ENCODE data around the gene CTPS1.
A peak's percentile ranks its signal among the peaks of the same experiment; 100 is the strongest.

CTPS1 gene

DNA sequence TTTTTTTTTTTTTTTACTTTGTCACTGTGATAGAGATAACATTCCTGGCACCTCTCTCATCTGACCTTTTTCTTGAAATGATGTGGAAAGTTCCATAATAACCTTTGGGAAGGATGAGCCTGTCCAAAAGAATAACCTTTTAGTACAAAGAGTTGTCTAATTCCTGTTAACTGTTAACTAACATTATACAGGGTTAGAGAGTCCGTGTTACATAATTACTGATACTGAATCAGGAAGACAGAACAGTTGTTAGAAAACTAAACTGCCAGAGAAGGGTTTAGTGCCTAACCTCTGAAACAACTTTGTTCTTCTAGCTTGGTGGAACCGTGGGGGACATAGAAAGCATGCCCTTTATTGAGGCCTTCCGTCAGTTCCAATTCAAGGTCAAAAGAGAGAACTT is 8.8 kb downstream of the CTPS1 start:
- DNase-seq: no peak

DNA sequence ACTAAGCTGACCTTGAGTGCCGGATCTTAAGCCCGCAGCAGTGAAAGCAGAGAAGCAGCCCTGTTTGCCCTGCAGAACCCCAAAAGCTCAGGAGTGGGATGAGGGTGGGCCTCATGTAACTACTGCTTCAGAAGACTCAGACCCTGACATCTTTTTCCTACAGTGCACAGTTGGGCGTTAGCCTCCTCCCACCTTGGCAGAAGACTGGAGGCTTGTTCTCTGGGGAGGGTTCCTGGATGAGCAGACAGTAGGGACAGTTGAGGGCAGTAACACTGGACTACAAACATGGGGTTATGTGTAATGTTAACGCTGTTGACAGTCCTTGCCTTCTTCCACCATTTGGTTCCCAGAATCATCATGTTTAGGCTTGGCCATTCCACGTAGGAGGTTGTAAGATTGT is 9.6 kb downstream of the CTPS1 start:
- DNase-seq: no peak

DNA sequence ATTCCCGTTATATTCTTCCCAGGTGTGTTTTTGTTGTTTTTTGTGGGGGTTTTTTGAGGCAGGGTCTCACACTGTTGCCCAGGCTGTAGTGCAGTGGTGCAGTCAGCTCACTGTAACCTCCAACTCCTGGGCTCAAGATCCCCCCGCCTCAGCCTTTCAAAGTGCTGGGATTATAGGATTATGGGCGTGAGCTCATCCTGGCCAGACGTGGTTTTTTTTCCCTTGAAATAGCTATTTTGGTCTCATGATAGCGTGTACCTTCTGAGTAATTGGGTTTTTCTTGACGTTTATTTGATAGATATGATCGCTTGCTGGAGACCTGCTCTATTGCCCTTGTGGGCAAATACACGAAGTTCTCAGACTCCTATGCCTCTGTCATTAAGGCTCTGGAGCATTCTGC is 17.6 kb downstream of the CTPS1 start:
- DNase-seq: no peak

DNA sequence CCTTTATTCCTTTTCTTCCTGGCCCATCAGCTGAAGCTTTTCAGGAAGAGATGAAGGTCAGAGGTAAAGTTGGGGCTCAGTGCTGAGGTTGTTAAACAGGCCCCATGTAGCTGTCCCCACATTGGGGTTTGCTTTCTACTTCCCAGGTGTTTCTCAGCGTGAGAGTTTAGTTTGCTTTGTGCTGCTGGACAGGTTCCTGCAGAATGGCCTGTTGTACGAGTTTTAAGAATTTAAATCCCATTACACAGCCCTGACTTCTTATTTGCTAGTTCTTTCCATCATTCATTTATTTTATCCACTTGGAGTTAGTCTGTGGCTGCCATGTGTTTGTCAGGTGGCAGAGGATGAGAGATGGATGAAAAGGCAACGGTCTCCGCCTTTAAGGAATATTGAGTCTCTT is 19.2 kb downstream of the CTPS1 start:
- DNase-seq: no peak

DNA sequence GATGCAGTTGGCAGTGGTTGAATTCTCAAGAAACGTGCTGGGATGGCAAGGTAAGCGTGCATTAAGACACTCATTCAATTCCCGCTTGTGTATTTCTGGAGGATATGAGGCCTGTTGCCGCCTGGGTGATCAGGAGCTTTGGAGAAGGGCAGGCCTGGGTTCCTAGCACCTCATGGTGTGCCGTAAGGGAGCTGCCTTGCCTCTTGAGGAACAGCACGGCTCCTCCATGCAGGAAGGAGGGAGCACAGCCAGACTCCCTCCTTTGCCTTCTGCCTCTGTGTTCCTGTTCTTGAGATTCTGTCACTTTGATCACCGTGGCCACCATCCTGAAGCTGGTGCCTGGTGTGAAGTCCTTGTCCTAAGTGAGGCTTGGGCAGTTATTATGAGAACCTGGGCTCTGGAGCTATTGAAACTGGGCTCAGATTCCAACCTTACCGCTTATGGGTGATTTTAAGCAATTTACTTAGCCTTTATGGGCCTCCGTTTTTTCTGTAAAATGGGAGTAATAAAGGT is 23.7 kb downstream of the CTPS1 start:
- DNase-seq: no peak

DNA sequence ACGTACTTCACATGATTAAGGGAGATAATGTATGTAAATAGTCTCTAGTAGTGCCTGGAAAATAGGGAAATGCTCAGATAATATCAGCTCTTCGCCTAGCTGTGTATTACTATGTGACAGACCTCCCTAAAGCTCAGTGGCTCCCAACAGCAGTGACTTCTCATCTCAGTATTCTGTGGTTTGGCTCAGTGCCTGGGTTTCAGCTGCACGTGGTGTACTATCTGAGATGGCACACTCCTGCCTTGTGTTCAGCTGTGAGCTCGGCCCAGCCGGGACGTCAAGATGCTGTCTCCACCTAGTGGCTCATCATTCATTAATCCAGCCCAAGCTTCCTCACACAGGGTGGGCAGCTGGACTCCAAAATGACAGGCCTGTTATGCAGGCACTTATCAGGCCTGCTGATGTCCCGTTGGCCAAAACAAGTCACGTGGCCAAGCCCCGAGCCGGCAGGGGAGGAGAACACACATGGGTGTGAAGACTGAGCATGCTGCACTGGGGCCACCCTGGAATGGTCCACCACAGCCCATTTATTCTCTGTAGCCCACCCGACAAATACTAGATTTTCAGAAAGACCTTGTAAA is 24.2 kb downstream of the CTPS1 start:
- DNase-seq: peak in 55 of 56 donors; percentile 13 to 93 (median 73)

DNA sequence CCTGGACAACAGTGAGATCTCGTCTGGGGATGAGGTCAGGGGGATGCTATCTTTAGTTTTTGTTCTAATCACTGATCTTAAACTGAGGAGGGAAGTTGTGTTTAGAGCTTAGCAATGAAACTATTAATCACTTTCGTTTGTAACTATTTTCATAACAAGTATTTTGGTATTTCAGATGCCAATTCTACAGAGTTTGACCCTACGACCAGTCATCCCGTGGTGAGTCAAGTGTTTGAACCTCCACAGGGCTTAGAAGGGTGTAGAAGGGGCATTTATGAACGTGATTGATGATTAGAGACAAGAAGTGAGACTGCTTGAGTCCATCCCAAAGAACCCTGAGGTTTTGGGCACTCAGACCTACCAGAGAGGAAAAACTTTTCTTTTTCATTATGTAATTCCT is 26.4 kb downstream of the CTPS1 start:
- no peak for DNase-seq

DNA sequence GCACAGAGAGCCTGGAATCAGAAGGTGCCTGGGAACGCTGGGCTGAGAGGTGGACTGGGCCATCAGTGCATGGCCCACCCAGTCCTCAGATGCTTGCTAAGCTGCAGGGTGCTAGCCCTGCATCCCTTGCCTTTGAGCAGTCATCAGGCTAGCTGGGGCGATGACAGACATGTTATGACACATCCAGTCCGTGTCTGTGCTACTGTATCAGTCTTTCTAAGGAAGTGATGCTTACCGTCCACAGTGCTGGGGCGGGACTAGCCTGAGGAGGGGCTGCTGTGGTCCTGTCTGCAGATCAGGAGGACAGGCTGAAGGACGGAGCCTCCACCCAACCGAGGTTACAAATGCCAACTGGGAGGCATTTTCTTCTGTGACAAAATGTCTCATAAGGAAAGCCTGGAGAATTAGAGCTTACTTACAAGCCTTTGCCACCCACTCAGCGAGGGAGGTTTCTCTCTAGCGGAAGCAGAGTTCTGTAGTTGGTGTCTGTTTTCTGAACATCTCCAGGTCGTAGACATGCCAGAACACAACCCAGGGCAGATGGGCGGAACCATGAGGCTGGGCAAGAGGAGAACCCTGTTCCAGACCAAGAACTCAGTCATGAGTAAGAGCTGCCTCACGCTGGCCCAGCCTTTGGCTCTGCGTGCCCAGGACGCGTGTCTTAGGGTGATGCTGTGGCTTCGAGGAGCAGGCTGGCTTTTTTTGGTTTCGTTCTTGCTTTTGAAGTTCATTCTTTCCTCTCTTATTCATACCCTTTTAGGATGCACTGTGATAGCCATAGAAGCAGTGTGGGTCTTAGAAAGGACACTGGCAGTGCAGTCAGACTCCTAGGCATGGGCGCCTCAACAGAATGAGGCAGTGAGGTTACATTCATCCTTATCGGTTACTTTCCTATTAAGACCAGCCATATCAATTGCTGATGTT is 27.7 kb downstream of the CTPS1 start:
- peak in 18 of 56 donors; percentile 11 to 71 (median 24) for DNase-seq

DNA sequence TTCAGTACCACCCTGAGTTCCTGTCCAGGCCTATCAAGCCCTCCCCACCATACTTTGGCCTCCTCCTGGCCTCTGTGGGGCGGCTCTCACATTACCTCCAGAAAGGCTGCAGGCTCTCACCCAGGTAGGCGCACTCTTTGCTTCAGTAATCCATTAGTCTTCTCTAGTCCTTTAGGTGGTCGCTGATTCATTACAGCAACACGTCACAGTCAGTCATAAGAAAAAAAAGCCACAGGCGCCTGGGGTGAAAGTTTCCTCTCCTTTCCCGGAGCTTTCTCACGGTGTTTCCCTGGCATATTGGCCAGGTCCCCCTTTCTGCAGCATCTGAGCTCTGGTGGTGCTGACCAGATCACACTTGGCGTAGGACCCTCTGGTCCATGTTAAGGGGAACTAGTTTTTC is 30.0 kb downstream of the CTPS1 start:
- no peak for DNase-seq

DNA sequence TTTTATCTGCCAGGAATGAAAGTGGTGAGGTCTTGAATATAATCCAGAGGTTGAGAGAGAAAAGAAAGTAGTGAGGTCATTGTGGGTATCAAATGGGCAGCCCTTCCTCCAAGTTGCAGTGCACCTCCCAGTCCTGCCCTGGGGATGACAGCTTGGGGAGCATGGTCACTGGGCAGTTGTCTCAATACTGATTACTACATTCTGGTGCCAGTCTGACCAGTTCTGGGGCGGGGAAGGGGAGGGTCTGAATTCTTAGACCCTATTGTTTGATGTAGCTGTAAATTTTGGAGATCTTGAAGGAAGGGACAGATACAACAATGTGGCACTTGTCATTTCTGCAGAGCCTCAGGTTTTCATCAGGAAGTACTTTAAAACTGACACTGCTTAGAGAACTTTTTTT is 30.8 kb downstream of the CTPS1 start:
- DNase-seq: no peak

DNA sequence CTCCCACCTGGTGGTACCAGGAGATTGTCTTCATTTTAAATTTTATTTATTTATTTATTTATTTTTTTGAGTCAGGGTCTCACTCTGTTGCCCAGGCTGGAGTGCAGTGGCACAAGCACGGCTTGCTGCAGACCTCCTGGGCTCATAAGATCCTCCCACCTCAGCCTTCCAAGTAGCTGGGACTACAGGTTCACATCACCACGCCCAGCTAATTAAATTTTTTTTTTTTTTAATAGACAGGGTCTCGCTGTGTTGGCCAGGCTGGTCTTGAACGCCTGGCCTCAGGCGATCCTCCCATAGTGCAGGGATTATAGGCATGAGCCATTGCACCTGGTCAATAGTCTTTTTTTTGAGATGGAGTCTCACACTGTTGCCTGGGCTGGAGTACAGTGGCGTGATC is 33.5 kb downstream of the CTPS1 start:
- DNase-seq: no peak

DNA sequence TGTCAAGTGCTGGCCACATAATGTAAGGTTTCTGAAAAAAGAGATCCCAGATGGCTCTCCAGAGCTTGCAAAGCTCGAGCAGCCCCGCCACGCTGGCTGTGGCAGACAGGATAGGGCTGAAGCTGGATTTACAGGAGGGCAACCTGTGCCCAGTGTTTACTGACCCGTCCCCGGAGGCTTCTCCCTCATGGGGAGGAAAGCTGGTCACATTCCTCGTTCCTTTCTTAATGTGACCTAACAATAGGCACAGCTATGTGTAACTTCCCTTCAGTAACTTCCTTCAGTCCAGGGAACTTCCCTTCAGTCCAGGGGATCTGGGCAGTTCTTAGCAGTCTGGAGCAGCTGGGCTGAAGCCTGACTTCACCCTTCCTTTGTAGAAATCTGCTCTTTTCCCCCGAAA is 34.3 kb downstream of the CTPS1 start:
- DNase-seq: no peak

DNA sequence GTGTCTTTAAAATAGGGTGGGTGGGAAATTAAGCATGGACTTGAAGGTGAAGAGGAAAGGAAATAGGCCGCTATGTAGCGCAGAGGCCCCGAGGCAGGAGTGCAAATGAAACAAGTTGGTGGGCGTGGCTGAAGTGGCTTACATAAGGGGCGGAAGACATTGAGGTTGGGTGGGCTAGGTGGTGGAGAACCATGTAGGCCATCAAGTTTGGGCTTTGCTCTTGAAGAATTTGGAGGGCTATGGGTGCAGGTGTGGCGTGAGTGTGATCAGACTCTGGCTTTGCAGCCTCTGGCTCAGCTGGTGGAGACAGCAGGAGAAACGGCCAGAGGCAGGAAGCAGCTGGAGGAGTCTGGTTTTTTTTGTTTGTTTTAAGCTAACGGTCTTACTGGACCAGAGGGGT is 35.4 kb downstream of the CTPS1 start:
- no peak for DNase-seq

DNA sequence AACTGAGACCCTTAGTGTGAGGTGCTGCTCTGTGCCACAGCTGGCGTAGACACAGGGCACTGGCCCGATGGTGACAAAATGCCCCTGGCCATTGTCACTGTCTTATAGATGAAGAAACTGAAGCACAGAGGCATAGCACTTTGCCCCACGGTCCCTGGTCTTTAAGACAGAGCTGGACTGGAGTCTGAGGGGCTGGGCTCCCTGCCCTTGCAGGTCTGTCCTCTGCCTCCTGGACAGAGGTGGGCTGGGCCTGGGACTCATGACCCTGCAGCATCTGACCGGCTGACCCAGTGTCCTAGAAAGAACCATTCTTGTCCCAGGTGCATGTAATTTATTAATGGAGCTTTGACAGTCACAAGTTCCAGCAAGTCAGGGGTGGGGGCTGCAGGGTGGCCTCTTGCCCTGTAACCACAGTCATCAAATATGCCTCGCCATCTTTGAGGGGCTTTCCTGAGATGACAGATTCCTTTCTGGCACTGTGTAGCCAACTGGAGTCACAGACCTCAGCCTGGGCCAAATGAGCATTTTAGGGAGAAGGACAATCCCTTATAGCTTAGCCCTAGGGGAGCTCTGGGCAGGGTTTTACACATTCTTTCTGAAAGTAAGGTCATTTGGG is 35.9 kb downstream of the CTPS1 start:
- no peak for DNase-seq

DNA sequence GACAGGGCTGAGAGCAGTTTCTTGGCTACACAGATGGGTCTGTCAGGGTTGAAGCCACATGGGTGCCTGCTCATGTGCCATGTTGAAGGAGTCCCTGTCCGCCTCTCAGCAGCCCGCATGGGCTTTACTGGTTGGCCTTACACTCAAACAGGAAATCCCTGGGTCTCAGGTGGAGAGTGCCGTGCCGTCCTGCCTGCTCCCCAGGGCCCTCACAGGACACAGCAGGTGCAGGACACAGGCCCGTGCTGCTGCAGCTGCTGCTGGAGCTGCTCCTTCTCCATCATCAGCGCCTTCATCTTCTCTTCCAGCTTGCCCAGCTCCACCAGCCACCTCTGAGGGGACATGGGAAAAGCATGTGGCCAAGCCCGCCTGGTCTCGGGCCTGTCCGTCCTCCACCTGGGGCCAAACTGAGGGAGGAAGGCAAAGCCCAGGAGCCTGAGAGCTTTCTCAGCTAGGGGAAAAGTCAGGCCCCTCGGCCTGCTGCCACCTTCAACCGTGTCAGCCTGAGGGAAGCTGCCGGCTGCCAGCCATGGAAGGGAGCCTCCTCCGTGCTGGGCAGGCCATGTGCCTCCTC is 36.5 kb downstream of the CTPS1 start:
- no peak for DNase-seq

DNA sequence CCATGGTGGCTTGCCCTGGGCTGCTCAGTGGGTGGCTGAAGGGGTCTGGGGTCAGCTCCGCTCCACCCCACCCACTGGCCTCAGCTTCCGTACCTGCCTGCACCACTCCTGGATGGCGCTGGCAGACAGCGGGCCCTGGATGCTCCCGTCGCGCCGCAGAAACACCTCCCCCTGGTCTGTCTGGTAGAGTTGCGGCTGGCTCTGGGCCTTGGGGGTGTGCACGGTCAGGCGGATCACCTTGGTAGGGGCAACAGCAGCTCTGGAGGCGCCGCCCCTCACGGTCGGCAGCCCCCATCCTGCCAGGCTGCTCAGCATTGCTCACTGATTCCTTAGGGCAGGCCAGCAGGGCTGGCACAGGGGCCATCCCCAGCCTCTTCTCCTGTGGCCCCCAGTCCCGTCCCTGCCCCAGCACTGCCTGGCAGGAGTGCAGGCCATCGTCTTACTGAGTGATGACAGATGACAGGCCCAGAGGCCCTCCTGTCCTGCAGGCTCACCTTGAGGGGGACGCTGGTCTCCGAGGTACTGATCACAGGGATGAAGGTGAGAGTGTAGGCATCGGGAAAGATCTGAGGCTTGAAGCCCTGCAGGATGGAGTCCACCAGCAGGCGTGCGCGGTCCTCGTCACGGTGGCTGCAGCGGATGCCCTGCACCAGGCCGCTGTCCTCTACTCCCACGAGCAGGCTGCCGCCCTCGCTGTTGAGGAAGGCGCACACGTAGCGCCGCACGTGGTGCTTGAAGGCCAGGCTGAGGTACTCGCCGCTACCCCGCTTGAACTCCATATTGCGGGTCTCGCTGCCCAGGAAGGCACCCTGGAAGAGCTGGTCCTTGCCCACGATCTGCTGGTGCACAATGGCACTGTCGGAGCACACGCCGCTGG is 37.9 kb downstream of the CTPS1 start:
- DNase-seq: no peak

DNA sequence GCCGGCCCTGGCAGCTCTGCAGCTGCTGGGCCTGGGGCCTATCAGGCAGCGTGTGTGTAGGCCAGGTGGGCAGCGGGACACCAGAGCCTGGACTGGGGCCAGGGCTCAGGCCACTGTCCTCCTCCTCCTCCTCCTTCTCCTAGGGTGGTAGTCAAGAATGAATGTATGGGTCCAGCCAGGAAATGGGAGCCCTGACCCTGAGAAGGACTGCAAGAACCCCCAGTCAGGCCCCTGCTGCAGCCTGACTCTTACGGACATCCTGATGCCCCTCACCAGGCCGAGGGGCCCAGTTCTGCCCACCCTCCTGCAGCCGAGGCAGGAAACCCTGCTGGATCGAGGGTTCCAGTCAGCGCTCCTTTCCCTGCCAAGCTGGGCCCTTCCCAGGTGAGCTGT is 38.5 kb downstream of the CTPS1 start:
- no peak for DNase-seq

DNA sequence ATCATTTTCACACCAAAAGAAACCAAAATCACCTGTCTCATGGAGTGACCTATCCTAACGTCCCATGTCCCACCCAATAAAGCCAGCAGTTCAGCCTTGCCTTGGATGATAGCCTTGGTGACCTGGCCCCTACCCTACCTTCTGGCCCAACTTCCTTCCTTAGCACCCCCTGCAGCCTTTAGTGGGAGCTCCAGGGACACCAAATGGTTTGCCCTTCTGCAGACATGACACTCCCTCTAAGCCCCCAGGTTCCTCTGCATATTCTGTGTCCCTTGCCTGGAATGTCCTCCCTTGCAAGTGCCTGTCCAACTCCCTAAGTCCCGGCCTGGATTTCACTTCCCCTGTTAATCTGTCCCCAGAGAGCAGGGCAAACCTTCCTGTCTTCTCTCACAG is 39.9 kb downstream of the CTPS1 start:
- no peak for DNase-seq

DNA sequence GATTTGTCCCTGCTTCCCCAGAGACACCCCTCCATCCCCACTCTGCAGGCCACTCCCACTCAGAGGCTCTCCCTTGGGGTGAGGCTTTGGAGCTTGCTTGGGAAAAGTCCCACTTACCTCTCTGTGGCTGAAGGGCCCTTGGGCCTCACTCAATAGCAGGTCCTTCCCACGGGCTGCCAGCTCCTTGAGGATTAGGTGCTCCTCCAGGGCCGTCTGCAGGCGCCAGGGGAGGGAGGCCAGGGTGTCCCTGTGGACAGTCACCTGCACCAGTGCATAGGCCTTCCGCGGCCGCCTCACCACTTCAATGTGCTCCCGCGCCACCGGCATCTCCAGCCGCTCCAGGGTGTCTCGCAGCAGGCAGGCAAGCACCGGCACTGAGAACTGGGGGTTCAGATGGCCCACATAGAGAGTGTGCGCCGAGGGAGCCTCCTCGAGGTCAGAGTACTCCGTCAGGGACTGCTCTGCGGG is 40.6 kb downstream of the CTPS1 start:
- no peak for DNase-seq

DNA sequence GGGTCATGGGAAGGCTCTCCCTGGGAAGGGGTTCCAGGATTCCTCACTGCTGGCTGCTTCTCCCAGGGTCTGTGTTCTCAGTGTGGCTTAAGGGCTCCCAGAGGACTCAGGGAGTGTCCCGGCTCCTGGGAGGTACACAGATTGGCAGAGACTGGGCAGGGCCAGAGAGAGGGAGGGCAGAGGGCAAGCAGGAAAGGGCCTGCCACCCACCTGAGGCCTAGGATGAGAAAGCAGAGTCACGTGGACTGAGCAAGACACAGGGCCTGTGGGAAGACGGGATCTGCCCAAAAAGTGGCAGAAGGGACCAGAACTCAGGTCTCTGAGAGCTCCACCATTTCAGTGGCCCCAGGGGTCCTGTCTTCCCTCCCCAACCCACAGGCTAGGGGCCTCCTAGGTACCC is 41.2 kb downstream of the CTPS1 start:
- no peak for DNase-seq
